Measurements from ENCODE around the gene BCL2L11.

GRCh38 chr2:111154758-111155157 lies 34.0 kb downstream of the BCL2L11 start:
- TF ChIP-seq CTCF (IDR thresholded peaks at IDR 0.05; ENCODE audit: insufficient read depth, low read length) (no peak), POLR2AphosphoS5 (IDR thresholded peaks at IDR 0.05; ENCODE audit: low read depth) (no peak), GABPA (IDR thresholded peaks at IDR 0.05; ENCODE audit: low read depth) (no peak), REST (IDR thresholded peaks at IDR 0.05; ENCODE audit: insufficient replicate concordance, low read depth) (no peak), SPI1 (IDR thresholded peaks at IDR 0.05; ENCODE audit: borderline replicate concordance, low read depth) (no peak)

Data from HL-60 (cell line).